ENCODE data around the gene FAM180B.
"Not testable (repeated sequence)": the region's sequence is repeated elsewhere in the genome, so short reads cannot be mapped to it uniquely, and the experiment has no call there.

The FAM180B gene

GRCh38 chr11:47552566-47553405, 33.7 kb upstream of the FAM180B start, which contains the start of gene CELF1:
Gene CELF1, minus strand, starts transcription at chr11:47553132. Its CDS starts 53,609 bp downstream, at chr11:47499523.
- intact Hi-C loops (cut with DNase I; ENCODE audit: low total_unique reads) = loop anchor here (10.0 kb wide), 1 partner anchor 58 kb away; no protein-coding TSS in a partner anchor
- DNase-seq = peak; percentile 88 to 95
- Histone ChIP-seq H3K4me3 (peak within 1 kb of the TSS; percentile 97 to 98), H3K36me3 (no peaks in the 10 kb centered on the region), H3K27ac (peak within 1 kb of the TSS; percentile 94 to 96), H3K9me3 (no peaks in the 10 kb centered on the region), H3K27me3 (no peaks in the 10 kb centered on the region), H3K4me1 (peaks cover 0 to 45% (median 28%) of the 10 kb centered on the region in 4 donors)
- TF ChIP-seq CTCF (IDR thresholded peaks at IDR 0.05) = peak; percentile 91 to 93

GRCh38 chr11:47553406-47553743, 33.1 kb upstream of the FAM180B start:
- intact Hi-C loops (cut with DNase I; ENCODE audit: low total_unique reads) = loop anchor here (10.0 kb wide), 1 partner anchor 59 kb away; no protein-coding TSS in a partner anchor
- DNase-seq = peak in 1 of 2 donors; percentile 42
- no peak for TF ChIP-seq CTCF (IDR thresholded peaks at IDR 0.05)

GRCh38 chr11:47557004-47557403, 29.5 kb upstream of the FAM180B start:
- H3K9me3 ChIP-seq, H3K27me3 ChIP-seq, H3K4me1 ChIP-seq, H3K27ac ChIP-seq, H3K36me3 ChIP-seq, DNase-seq, H3K4me3 ChIP-seq: not testable (repeated sequence)
- intact Hi-C loops (cut with DNase I; ENCODE audit: low total_unique reads) = loop anchor here (10.0 kb wide), 1 partner anchor 62 kb away; no protein-coding TSS in a partner anchor

More at GRCh38 chr11:47553406-47553743, 33.1 kb upstream of the FAM180B start:
- Histone ChIP-seq H3K4me3 (peak overlapping the region; percentile 97 to 98), H3K4me1 (peaks cover 0 to 39% (median 26%) of the 10 kb centered on the region in 4 donors), H3K9me3 (no peaks in the 10 kb centered on the region), H3K36me3 (no peaks in the 10 kb centered on the region), H3K27me3 (no peaks in the 10 kb centered on the region), H3K27ac (peak overlapping the region; percentile 94 to 96)

GRCh38 chr11:47558695-47559094, 27.8 kb upstream of the FAM180B start:
- intact Hi-C loops (cut with DNase I; ENCODE audit: low total_unique reads) = loop anchor here (10.0 kb wide), 1 partner anchor 64 kb away; no protein-coding TSS in a partner anchor
- Histone ChIP-seq H3K27me3 (no peaks in the 10 kb centered on the region), H3K9me3 (no peaks in the 10 kb centered on the region), H3K4me1 (peaks cover 0 to 1% (median 0%) of the 10 kb centered on the region in 4 donors), H3K4me3 (no peak overlapping the region), H3K36me3 (no peaks in the 10 kb centered on the region), H3K27ac (no peak overlapping the region)
- TF ChIP-seq CTCF (IDR thresholded peaks at IDR 0.05) = no peak
- no peak for DNase-seq

- H3K27me3 ChIP-seq = no peaks in the 10 kb centered on the region
- H3K27ac ChIP-seq = no peak overlapping the region
- no peak for DNase-seq
- TF ChIP-seq CTCF (IDR thresholded peaks at IDR 0.05) = no peak
- peaks cover 0 to 10% (median 7%) of the 10 kb centered on the region in 4 donors for H3K4me1 ChIP-seq
- no peak overlapping the region for H3K4me3 ChIP-seq
- H3K9me3 ChIP-seq = no peaks in the 10 kb centered on the region
- no peaks in the 10 kb centered on the region for H3K36me3 ChIP-seq
- intact Hi-C loops (cut with DNase I; ENCODE audit: low total_unique reads) = no loop called here
Observed at GRCh38 chr11:47560426-47560825, 26.1 kb upstream of the FAM180B start.

- H3K27ac ChIP-seq; DNase-seq; H3K27me3 ChIP-seq; intact Hi-C loops (cut with DNase I; ENCODE audit: low total_unique reads); H3K36me3 ChIP-seq; H3K4me3 ChIP-seq; H3K9me3 ChIP-seq: not testable (repeated sequence)
- H3K4me1 ChIP-seq = peaks cover 0 to 19% (median 15%) of the 10 kb centered on the region in 4 donors
Observed at GRCh38 chr11:47562393-47562792, 24.1 kb upstream of the FAM180B start.

DNA sequence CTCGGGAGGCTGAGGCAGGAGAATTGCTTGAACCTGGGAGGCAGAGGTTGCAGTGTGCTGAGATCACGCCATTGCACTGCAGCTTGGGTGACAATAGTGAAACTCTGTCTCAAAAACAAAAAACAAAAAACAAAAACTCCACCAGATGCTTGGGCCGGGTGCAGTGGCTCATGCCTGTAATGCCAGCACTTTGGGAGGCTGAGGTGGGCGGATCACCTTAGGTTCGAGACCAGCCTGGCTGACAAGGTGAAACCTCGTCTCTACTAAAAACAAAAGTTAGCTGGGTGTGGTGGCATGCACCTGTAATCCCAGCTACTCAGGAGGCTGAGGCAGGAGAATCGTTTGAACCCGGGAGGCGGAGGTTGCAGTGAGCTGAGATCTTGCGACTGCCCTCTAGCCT, 22.1 kb upstream of the FAM180B start:
- H3K4me3 ChIP-seq; intact Hi-C loops (cut with DNase I; ENCODE audit: low total_unique reads); DNase-seq; H3K9me3 ChIP-seq; H3K27me3 ChIP-seq; H3K36me3 ChIP-seq; H3K27ac ChIP-seq: not testable (repeated sequence)
- H3K4me1 ChIP-seq = peaks cover 0 to 19% (median 15%) of the 10 kb centered on the region in 4 donors

All from tibial artery (tissue), 4 donors.